T-helper 22 cell (primary cell): ENCODE results near the gene INTS11.

ENCODE experiments used
- DNase-seq: peaks from one replicate; pipeline ENCODE4 v3.0.0-alpha.2; 2020; ENCODE audit warnings: low read depth

The INTS11 gene

DNA sequence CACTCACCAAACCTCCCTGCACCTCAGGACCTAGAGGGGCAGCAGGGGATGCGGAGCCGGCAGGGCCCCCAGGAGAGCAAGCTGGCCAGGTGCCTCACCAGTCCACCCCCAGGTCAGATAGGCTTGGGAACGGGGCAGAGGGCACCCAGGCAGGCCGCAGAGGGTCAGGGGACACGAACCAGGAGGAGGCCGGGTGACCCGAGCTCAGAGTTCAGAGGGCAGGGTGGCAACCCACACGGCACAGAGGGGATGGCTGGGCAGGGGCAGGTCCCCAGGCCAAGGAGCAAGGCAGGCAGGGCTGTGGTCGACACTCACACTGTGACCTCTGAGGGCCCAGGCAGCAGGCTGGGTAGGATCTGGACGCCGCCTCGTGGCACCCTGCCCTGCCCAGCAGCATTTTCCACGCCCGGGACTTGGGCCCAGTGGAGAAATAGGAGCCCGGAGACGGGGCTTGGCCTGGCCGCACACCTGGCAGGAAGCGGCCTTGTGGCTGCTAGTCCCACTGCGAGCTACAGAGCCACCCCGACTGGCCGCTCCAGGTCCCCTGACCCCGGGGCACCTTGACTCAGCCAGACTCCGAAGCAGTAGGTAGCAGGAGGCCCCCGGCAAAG lies 19.5 kb upstream of the INTS11 start:
- DNase-seq = no peak

GRCh38 chr1:1342584-1343115 lies 18.2 kb upstream of the INTS11 start:
- no peak for DNase-seq

GRCh38 chr1:1342061-1342562 lies 17.7 kb upstream of the INTS11 start:
- no peak for DNase-seq

- no peak for DNase-seq
Measured at GRCh38 chr1:1341549-1342021, 17.1 kb upstream of the INTS11 start.

GRCh38 chr1:1340791-1341548 lies 16.5 kb upstream of the INTS11 start:
- DNase-seq = no peak

- DNase-seq = no peak
Measured at GRCh38 chr1:1340185-1340584, 15.7 kb upstream of the INTS11 start.

- no peak for DNase-seq
Measured at GRCh38 chr1:1338278-1338677, 13.8 kb upstream of the INTS11 start.

DNA sequence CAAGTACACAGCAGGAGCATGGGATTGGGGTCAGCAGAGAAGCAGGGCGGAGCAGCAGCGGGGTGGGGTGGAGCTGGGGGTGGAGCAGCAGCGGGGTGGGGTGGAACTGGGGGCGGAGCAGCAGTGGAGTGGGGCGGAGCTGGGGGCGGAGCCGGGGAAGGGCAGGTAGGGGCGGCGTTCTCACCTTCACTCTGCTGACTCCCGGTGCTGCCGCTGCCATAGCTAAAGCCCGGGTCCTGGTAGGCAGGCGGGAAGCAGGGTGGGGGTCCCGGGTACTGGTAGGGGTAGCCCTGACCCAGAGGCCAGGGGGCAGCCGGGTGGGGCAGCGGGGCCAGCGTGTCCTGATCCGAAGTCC lies 13.3 kb upstream of the INTS11 start:
- no peak for DNase-seq

DNA sequence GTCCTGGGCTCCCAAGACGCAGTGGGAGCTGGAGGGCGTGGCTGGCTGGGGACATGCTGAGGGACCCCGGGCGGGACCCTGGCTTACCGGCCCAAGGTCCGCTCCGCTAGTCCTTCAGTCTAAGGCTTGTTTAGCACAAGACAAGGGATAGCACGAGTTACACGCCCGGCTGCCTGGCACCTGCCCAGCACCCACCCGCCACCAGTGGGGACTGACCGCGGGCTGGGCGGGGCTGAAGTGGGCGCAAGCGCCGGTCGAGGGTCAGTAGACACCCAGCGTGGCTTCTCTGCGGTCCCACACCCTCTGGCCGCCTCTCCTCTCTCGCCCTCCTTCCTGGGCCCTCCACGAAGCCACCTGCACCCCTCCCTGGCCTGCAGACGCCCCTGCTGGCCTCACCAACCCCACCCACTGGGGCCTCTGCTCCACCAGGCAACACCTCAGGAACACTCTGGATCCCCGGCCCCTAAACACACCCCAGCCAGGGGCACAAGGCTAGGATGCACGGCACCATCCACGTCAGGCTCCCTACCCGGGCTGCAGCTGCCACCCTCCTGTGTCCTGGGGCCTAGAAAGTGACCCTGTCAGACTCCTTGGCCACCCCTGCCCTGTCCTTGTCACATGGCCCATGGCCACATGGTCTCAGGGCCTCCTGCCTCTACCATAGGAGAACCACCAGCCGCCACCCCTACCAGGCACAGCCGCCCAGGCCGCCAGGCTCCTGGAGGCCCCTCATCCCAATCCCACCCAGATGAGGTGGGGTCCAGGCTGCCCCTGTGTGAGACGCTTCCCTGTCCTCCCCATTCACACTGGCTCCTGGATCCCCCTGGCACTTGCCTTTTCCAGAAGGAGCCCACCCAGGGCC lies 12.7 kb upstream of the INTS11 start:
- DNase-seq = no peak

- no peak for DNase-seq
Measured at GRCh38 chr1:1336446-1336845, 12.0 kb upstream of the INTS11 start.

- DNase-seq = no peak
Measured at GRCh38 chr1:1335792-1336248, 11.4 kb upstream of the INTS11 start.

- no peak for DNase-seq
Measured at GRCh38 chr1:1335283-1335682, 10.8 kb upstream of the INTS11 start.

DNA sequence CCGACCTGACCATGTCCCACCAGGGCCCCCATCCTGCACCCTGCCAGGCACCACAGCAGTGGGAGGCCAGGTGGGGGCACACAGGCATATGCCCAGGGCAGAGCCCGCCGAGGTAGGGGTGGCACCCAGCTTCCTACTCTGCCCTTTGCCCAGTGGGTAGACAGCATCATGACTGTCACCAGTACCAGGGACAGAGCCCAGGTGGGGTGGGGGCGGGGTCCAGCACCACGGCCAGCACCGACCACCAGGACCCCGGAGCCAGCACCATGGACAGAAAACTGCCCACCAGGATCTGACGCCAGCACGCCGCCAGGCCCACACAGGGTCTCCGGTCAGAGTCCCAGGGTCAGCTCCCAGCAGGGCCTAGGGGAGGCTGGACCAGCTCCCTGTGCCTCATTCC lies 10.4 kb upstream of the INTS11 start:
- no peak for DNase-seq

GRCh38 chr1:1333551-1334241 lies 9.2 kb upstream of the INTS11 start:
- no peak for DNase-seq

DNA sequence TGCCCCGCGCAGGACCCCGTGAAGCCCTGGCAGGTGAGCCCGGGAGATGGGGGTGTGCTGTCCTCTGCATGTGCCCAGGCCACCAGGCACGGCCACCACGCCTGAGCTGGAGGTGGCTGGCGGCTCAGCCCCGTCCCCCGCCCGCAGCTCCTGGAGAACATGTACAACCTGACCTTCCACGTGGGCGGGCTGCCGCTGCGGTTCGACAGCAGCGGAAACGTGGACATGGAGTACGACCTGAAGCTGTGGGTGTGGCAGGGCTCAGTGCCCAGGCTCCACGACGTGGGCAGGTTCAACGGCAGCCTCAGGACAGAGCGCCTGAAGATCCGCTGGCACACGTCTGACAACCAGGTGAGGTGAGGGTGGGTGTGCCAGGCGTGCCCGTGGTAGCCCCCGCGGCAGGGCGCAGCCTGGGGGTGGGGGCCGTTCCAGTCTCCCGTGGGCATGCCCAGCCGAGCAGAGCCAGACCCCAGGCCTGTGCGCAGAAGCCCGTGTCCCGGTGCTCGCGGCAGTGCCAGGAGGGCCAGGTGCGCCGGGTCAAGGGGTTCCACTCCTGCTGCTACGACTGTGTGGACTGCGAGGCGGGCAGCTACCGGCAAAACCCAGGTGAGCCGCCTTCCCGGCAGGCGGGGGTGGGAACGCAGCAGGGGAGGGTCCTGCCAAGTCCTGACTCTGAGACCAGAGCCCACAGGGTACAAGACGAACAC lies 8.5 kb upstream of the INTS11 start:
- DNase-seq = no peak

- no peak for DNase-seq
Measured at GRCh38 chr1:1332031-1332755, 7.7 kb upstream of the INTS11 start.

DNA sequence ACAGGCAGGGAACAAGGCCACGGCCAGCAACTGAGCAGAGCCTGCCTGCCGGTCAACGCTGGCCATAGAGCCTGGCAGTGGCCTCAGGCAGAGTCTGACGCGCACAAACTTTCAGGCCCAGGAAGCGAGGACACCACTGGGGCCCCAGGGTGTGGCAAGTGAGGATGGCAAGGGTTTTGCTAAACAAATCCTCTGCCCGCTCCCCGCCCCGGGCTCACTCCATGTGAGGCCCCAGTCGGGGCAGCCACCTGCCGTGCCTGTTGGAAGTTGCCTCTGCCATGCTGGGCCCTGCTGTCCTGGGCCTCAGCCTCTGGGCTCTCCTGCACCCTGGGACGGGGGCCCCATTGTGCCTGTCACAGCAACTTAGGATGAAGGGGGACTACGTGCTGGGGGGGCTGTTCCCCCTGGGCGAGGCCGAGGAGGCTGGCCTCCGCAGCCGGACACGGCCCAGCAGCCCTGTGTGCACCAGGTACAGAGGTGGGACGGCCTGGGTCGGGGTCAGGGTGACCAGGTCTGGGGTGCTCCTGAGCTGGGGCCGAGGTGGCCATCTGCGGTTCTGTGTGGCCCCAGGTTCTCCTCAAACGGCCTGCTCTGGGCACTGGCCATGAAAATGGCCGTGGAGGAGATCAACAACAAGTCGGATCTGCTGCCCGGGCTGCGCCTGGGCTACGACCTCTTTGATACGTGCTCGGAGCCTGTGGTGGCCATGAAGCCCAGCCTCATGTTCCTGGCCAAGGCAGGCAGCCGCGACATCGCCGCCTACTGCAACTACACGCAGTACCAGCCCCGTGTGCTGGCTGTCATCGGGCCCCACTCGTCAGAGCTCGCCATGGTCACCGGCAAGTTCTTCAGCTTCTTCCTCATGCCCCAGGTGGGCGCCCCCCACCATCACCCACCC lies 6.9 kb upstream of the INTS11 start, which contains the start of gene TAS1R3:
TSS of gene TAS1R3 (plus strand) at position 213 of the 898 bp plus-strand sequence. CDS start at position 279, 66 bp downstream.
- DNase-seq = no peak

GRCh38 chr1:1330366-1331067 lies 6.1 kb upstream of the INTS11 start:
- no peak for DNase-seq
